H1 (cell line): ENCODE data around the gene MIB2. TPM values are rescaled to one million over a fixed set of nuclear protein-coding genes. Genes with fewer than 3 reads are reported as not detected.

Source experiments
- ASH2L ChIP-seq: fragments of 200-600, 300-600 bp; sonication (generic); IDR thresholded peaks from one replicate; pipeline ENCODE4 v1.7.1; 2017; ENCODE audit warnings: low read length
- BCL11A ChIP-seq, 2 experiments: IDR thresholded peaks; one replicate each; pipeline ENCODE4 v1.6.1; 2011; ENCODE audit warnings: low read depth in 2 of 2, low read length in 2 of 2, mild to moderate bottlenecking in 2 of 2
- CBX5 ChIP-seq: fragments of 300-800, 300-1000 bp; sonication (generic); IDR thresholded peaks from 2 replicates; pipeline ENCODE4 v1.7.1; 2016; ENCODE audit warnings: antibody characterized with exemption, low read length, low read depth
- CEBPB ChIP-seq: IDR thresholded peaks from 2 replicates; pipeline ENCODE4 v1.6.1; 2012; ENCODE audit warnings: low read depth, low read length
- CHD2 ChIP-seq: IDR thresholded peaks from 2 replicates; pipeline ENCODE4 v1.6.1; 2012; ENCODE audit warnings: low read length, improper control_type of control experiment
- CTBP2 ChIP-seq: IDR thresholded peaks from 2 replicates; pipeline ENCODE4 v1.7.0; 2011; ENCODE audit warnings: borderline replicate concordance, mild to moderate bottlenecking, moderate library complexity, mixed read lengths, low read length; ENCODE audit not compliant: insufficient read depth, insufficient read length
- HDAC6 ChIP-seq: IDR thresholded peaks from one replicate; pipeline ENCODE4 v1.7.1; 2012; ENCODE audit warnings: low read depth, mild to moderate bottlenecking, inconsistent platforms, low read length, moderate library complexity
- JUN ChIP-seq: IDR thresholded peaks from 2 replicates; pipeline ENCODE4 v1.6.1; 2011; ENCODE audit warnings: low read depth, mild to moderate bottlenecking, improper control_type of control experiment, low read length
- KDM5A ChIP-seq: fragments of 200-600 bp; IDR thresholded peaks from 2 replicates; pipeline ENCODE4 v1.7.1; 2012; ENCODE audit warnings: mild to moderate bottlenecking, low read length, inconsistent platforms, mixed read lengths
- PHF8 ChIP-seq: fragments of 200-600 bp; sonication (generic); conservative IDR thresholded peaks from 2 replicates; pipeline ENCODE4 v1.7.1; 2012; ENCODE audit warnings: low read depth, mild to moderate bottlenecking, inconsistent platforms, low read length, moderate library complexity
- RAD21 ChIP-seq, 2 experiments: IDR thresholded peaks in 1 of 2; conservative IDR thresholded peaks in 1 of 2; 2 replicates each; pipeline ENCODE4 v1.6.1; 2011; ENCODE audit warnings: low read depth in 2 of 2, low read length in 2 of 2, improper control_type of control experiment in 1 of 2, inconsistent platforms in 1 of 2, mild to moderate bottlenecking in 1 of 2, moderate library complexity in 1 of 2
- SIN3A ChIP-seq, 2 experiments: IDR thresholded peaks in 1 of 2; conservative IDR thresholded peaks in 1 of 2; 2 replicates each; pipeline ENCODE4 v1.6.1; 2011 to 2012; ENCODE audit warnings: low read length in 2 of 2, improper control_type of control experiment in 1 of 2, low read depth in 1 of 2, mild to moderate bottlenecking in 1 of 2
- SP4 ChIP-seq: IDR thresholded peaks from 2 replicates; pipeline ENCODE4 v1.6.1; 2012; ENCODE audit warnings: low read length, inconsistent platforms
- TAF7 ChIP-seq: optimal IDR thresholded peaks from 2 replicates; pipeline ENCODE3; 2011; ENCODE audit warnings: low read depth, mild to moderate bottlenecking, inconsistent platforms, low read length, moderate library complexity, borderline replicate concordance
- TBP ChIP-seq: IDR thresholded peaks from 2 replicates; pipeline ENCODE4 v1.6.1; 2011; ENCODE audit warnings: low read depth, low read length, improper control_type of control experiment
- polyA plus RNA-seq, 7 experiments: library from polyadenylated mRNA; depleted of rRNA in 3 of 7; stranded (reverse) in 5 of 7; unstranded in 2 of 7; fragments of >200 nt in 5 of 7; fragments of 200-250 nt in 2 of 7; gene quantifications; 1 replicate in 5 of 7; 2 replicates in 1 of 7; 4 replicates in 1 of 7; pipeline versions ENCODE4 v1.2.1 to v1.2.3, GENCODE V29; 2011 to 2013; ENCODE audit warnings: missing spikeins in 2 of 7, mixed read lengths in 2 of 7
- total RNA-seq: library from RNA; stranded (reverse); fragmentation: NEBNext Ultra II Directional; extraction: Animal tissue kit (Norgen Biotek cat#: 25700); gene quantifications from 2 replicates; pipeline ENCODE4 v1.2.1, GENCODE V29; 2021
- TF ChIP-seq, protein P1 (sequence below): IDR thresholded peaks from 2 replicates; pipeline ENCODE4 v1.6.1; 2011; ENCODE audit warnings: low read length, improper control_type of control experiment
- TF ChIP-seq, protein P2 (sequence below): IDR thresholded peaks from 2 replicates; pipeline ENCODE4 v1.6.1; 2012; ENCODE audit warnings: inconsistent platforms

MIB2 gene
- total and polyA plus RNA-seq, 2 of the 8 experiments (the other 6 are each of a cell fraction or from before 2014, with no cell fraction given): 32.5 to 60.0 TPM

DNA sequence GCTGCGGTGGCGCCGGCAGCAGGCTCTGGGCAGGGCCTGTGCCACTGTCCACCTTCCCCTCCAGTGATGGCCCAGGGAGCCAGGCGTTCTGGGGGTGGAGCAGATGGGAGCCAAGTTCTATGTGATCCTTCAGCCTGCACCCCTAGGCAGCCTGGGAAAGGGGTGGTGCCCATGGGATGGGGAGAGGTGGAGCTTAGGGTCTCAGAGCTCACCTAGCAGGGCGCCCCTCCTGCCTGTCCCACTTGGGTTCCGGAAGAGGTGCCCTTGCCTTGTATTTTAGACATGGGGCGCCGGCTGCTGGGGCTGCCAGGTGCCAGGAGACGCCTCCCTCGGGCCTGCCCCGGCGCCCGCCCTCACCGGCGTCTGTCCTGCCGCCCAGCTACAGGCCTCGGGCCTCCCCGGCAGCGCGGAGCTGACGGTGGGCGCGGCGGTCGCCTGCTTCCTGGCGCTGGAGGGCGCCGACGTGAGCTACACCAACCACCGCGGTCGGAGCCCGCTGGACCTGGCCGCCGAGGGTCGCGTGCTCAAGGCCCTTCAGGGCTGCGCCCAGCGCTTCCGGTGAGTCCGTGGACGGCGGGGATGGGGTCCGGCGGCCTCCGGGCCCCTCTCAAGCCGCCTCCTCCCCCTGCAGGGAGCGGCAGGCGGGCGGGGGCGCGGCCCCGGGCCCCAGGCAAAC is 13.6 kb downstream of the MIB2 start (continued):
- TF ChIP-seq, protein P1, sequence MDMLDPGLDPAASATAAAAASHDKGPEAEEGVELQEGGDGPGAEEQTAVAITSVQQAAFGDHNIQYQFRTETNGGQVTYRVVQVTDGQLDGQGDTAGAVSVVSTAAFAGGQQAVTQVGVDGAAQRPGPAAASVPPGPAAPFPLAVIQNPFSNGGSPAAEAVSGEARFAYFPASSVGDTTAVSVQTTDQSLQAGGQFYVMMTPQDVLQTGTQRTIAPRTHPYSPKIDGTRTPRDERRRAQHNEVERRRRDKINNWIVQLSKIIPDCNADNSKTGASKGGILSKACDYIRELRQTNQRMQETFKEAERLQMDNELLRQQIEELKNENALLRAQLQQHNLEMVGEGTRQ: 0 out of 2 replicates have a peak, but pooled peaks have one; percentile 3
- TF ChIP-seq SIN3A (conservative IDR thresholded peaks at IDR 0.05 in 1 of 2, IDR thresholded peaks at IDR 0.05 in 1 of 2; ENCODE audit: low read depth in 1 of 2, low read length in 2 of 2): no peak
- TF ChIP-seq TAF7: no peak
- no peak for TF ChIP-seq CTBP2
- no peak for TF ChIP-seq BCL11A (IDR thresholded peaks at IDR 0.05; ENCODE audit: low read depth in 2 of 2, low read length in 2 of 2)
- TF ChIP-seq RAD21 (IDR thresholded peaks at IDR 0.05 in 1 of 2, conservative IDR thresholded peaks at IDR 0.05 in 1 of 2; ENCODE audit: low read depth in 2 of 2, low read length in 2 of 2): no peak; a peak in 1 of 4 replicates
- no peak for TF ChIP-seq KDM5A
- TF ChIP-seq TBP: no peak
- no peak for TF ChIP-seq CEBPB
- no peak for TF ChIP-seq JUN
- no peak for TF ChIP-seq ASH2L
- TF ChIP-seq SP4: no peak
- TF ChIP-seq, protein P2, sequence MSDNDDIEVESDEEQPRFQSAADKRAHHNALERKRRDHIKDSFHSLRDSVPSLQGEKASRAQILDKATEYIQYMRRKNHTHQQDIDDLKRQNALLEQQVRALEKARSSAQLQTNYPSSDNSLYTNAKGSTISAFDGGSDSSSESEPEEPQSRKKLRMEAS: peak; percentile 33; the same call in 1 of the 2 replicates
- no peak for TF ChIP-seq CHD2
- TF ChIP-seq PHF8: no peak
- no peak for TF ChIP-seq HDAC6
- no peak for TF ChIP-seq CBX5
